ENCODE data around the gene MPV17L2.

DNA sequence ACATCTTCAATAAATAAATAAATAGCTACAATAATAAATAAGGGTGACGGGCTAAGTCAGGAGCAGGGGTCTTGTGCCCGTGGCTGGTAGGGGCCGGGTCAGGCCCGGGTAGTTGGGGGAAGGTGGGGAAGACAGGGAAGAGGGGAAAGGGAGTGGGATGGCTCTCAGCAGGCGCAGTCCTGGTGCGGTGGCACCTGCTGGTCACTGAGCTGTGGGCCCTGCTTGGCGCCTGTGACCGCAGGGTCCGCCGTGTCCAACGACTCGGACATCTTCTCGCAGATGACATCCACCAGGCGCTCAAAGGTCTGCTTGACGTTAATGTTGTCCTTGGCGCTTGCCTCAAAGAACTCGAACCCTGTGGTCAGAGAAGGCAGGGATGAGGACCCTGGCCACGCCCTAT lies 4.3 kb downstream of the MPV17L2 start:
- TF ChIP-seq, protein P1, sequence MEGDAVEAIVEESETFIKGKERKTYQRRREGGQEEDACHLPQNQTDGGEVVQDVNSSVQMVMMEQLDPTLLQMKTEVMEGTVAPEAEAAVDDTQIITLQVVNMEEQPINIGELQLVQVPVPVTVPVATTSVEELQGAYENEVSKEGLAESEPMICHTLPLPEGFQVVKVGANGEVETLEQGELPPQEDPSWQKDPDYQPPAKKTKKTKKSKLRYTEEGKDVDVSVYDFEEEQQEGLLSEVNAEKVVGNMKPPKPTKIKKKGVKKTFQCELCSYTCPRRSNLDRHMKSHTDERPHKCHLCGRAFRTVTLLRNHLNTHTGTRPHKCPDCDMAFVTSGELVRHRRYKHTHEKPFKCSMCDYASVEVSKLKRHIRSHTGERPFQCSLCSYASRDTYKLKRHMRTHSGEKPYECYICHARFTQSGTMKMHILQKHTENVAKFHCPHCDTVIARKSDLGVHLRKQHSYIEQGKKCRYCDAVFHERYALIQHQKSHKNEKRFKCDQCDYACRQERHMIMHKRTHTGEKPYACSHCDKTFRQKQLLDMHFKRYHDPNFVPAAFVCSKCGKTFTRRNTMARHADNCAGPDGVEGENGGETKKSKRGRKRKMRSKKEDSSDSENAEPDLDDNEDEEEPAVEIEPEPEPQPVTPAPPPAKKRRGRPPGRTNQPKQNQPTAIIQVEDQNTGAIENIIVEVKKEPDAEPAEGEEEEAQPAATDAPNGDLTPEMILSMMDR (IDR thresholded peaks at IDR 0.05; ENCODE audit: low read depth, low read length), result no peak
- no peak for TF ChIP-seq POLR2A (IDR thresholded peaks at IDR 0.05; ENCODE audit: extremely low read depth, insufficient read length)
- TF ChIP-seq, protein P2, sequence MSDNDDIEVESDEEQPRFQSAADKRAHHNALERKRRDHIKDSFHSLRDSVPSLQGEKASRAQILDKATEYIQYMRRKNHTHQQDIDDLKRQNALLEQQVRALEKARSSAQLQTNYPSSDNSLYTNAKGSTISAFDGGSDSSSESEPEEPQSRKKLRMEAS (IDR thresholded peaks at IDR 0.05; ENCODE audit: low read depth, low read length), result no peak

Data from NB4 (cell line).